GM12864 (cell line): ENCODE results near the gene SLC16A10.
"Not testable (repeated sequence)": the region's sequence is repeated elsewhere in the genome, so short reads cannot be mapped to it uniquely, and the experiment has no call there.

ENCODE experiments used
- DNase-seq: peaks from one replicate; pipeline ENCODE4 v3.0.0-alpha.2; 2011; ENCODE audit warnings: low read depth
- H3K4me3 ChIP-seq: 2 replicates; pipeline ENCODE4 v1.5.1; 2011; ENCODE audit warnings: mild to moderate bottlenecking, low read depth, low read length, control low read depth
- CTCF ChIP-seq: IDR thresholded peaks from 2 replicates; pipeline ENCODE4 v1.5.1; 2011; ENCODE audit warnings: low read depth, mild to moderate bottlenecking, moderate library complexity, low read length, control low read depth, inconsistent platforms; ENCODE audit errors: missing control alignments

Gene SLC16A10

GRCh38 chr6:111087871-111088667 lies 766 bp downstream of the SLC16A10 start:
- DNase-seq = no peak
- peak overlapping the region; percentile 78 for H3K4me3 ChIP-seq
- TF ChIP-seq CTCF = no peak

DNA sequence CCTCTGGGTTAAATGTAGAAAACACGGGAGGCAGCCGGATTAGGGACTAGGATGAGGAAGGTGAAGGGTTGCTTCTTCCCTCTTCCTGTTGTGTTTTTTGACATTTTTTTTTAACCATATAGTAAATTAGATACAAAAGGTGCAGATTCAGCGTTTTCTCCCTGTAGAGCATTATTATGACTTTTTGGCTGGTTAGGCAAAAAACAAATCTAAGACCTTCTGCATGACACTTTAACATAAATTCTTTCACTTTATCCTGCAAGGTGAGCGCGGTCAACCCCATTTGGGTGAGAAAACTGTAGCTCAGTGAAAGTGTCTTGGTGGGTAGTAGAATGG lies 1.3 kb downstream of the SLC16A10 start:
- peak overlapping the region; percentile 78 for H3K4me3 ChIP-seq
- no peak for DNase-seq
- no peak for TF ChIP-seq CTCF

DNA sequence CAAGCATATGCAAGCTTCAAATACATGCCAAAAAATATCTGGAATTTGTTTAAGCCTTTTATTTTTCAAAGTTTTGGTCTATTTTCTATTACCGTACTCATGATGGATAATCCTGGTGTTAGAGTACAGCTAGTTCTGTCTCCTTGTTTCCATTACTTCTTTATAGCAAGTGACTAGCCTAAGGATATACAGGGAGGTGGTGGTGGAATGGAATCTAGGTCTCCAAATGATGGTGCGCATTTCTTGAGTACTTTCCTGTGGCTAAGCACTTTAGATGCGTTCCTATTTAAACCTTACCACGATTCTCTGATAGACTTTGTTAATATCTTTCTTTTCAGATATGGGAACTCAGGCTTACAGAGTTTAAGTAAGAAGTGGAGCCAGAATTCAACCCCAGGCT lies 3.5 kb downstream of the SLC16A10 start:
- DNase-seq = no peak
- H3K4me3 ChIP-seq = no peak overlapping the region
- no peak for TF ChIP-seq CTCF

DNA sequence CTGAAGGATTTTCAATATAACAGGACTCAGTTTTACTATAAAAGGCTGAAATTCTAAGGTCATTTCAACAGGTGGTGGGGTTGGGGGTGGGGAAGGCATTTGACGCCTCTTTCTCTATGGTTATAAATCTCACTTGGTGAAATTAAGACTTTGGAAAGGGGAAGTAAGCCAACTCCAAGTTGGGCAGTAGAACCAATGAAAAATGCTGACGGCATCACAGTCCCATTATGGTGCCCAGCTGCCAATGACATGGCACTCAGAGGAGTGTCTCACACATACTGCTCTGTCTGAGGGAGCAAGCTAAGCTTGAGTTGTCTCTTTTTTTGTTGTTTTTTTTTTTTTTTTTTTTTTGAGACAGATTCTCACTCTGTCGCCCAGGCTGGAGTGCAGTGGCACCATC lies 4.7 kb downstream of the SLC16A10 start:
- H3K4me3 ChIP-seq = no peak overlapping the region
- no peak for DNase-seq
- no peak for TF ChIP-seq CTCF

DNA sequence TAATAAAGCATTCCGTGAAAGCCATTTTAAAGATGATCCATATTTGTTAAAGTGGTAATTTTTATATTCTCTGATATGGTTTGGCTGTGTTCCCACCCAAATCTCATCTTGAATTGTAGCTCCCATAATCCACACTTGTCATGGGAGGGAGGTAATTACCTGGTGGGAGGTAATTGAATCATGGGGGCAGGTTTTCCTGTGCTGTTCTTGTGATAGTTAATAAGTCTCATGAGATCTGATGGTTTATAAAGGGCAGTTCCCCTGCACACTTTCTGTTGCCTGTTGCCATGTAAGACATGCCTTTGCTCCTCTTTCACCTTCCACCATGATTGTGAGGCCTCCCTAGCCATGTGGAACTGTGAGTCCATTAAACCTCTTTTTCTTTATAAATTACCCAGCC lies 8.2 kb downstream of the SLC16A10 start:
- H3K4me3 ChIP-seq, DNase-seq: not testable (repeated sequence)

DNA sequence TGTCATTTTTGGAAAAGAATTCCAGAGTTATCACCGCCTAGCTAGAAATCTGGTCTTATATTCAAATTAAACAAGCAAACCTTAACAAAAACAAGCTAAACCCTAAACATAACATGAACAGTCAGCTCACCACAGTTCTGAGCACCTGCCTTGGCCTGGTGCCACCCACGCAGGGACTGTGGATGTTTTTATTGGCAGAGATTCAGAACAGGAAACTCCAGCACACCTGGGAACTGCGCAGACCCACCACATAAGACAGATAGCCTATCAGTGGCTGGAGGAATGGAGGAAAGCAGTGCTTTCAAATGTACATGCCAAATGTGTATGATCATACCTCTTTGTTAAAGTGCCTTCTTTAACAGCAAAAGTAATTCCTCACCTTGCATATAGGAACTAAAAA lies 8.9 kb downstream of the SLC16A10 start:
- no peak for TF ChIP-seq CTCF

GRCh38 chr6:111098597-111098996 lies 11.3 kb downstream of the SLC16A10 start:
- H3K4me3 ChIP-seq = no peak overlapping the region
- DNase-seq = no peak
- TF ChIP-seq CTCF = no peak

More for the DNA sequence above, 8.9 kb downstream of the SLC16A10 start:
- no peak overlapping the region for H3K4me3 ChIP-seq
- no peak for DNase-seq
